Ramos (cell line): Measurements from ENCODE around the gene RFTN1.

Source experiments
- in situ Hi-C: fragments of 300-500 bp; cut with MboI; formaldehyde crosslinking; loops from one replicate; pipeline ENCODE4 v1.14.3; 2022; ENCODE audit warnings: low sequenced_read_pairs; ENCODE audit not compliant: unreplicated experiment

The RFTN1 gene

DNA sequence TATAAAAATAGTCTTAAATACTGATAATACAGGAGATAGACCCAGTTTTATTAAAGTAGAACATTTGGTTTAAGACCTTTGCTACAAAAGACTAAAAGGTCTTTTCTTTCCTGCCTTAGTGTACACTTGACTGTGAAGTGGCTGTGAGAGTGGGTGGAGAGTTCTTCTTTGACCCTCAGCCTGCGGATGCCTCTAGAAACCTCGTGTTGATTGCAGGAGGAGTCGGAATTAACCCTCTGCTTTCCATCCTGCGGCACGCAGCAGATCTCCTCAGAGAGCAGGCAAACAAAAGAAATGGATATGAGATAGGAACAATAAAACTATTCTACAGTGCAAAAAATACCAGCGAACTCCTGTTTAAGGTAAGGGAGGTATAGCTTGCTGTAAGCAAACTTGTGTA, 212.0 kb downstream of the RFTN1 start:
- in situ Hi-C loops = no loop called here

DNA sequence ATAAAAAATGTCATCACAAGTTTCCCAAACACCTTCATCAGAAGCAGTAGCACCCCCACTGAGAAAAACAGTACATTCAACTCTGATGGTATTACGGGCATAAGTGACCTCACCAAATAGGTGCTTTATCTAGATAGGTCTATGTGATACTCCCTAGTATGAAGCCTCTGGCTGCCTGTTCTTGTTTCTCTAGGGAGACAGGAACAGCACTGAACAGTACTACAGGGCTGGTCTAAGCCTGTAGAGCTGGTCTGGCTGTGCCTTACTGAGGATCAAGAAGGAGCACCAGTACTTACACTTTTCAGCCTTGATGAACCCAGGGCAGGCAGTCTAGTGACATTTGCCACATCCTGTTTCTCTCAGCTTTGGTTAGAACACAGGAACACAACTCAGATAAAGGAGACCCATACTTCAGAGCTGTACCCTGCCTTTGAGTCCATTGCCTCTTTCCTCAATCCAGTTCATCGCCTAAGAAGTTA, 212.6 kb downstream of the RFTN1 start:
- in situ Hi-C loops = no loop called here

DNA sequence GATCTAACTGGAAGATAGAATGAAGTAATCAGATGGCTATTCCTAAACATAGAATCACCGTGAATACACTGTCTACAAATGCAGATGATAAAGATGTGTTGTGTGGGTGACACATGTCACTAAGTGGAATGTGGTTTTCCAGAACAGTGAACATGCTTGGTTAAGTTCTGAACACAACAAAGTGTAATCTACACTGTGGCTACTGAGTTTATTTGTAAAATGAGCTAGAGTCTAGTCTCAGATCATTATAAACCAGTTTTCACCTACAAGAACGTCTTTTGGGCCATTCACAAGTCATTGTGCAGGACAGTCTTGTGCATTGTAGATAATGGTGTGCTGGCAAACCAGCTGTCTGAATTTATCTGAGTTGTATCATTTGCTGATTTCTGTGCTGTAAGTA, 213.2 kb downstream of the RFTN1 start:
- in situ Hi-C loops = no loop called here

DNA sequence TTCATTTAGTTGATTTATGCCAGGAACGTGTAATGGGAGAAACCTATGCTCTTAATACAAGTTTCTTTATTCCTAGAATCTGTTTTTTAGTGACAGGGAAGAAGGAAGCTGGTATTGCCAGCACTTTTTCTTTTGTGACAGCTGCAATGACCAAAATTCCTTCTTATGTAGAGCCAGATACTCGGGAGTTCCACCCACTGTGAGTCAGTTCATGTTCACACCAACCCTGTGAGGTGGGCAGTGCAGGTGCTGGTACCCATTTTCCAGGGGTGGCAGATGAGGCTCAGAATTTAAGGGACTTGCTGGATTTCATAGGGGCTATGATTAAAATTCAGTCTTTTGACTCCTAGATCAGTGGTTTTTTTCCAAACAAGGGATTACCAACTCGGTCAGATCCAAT, 213.8 kb downstream of the RFTN1 start:
- in situ Hi-C loops = loop anchor here (25.0 kb wide), 2 partner anchors 888 to 1113 kb away; no protein-coding TSS in a partner anchor

DNA sequence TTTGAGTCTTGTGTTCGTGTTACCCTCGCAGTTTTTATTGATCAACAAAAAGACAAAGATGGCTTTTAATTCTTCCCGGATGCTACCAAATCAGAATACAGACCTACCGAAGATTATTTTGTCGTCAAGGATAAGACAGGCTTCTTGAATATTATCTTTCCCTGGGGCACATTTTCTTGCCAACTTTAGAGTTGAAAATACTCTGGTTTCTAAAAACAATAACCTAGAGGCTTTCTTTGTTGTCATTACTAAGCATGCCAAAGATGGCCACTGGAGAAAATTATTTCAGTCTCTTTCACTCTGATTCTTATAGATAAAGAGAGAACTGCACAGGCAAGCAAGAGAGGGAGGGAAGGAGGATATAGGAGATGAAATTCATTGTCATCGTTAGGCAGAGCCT, 214.6 kb downstream of the RFTN1 start:
- in situ Hi-C loops = loop anchor here (25.0 kb wide), 2 partner anchors 888 to 1113 kb away; no protein-coding TSS in a partner anchor

DNA sequence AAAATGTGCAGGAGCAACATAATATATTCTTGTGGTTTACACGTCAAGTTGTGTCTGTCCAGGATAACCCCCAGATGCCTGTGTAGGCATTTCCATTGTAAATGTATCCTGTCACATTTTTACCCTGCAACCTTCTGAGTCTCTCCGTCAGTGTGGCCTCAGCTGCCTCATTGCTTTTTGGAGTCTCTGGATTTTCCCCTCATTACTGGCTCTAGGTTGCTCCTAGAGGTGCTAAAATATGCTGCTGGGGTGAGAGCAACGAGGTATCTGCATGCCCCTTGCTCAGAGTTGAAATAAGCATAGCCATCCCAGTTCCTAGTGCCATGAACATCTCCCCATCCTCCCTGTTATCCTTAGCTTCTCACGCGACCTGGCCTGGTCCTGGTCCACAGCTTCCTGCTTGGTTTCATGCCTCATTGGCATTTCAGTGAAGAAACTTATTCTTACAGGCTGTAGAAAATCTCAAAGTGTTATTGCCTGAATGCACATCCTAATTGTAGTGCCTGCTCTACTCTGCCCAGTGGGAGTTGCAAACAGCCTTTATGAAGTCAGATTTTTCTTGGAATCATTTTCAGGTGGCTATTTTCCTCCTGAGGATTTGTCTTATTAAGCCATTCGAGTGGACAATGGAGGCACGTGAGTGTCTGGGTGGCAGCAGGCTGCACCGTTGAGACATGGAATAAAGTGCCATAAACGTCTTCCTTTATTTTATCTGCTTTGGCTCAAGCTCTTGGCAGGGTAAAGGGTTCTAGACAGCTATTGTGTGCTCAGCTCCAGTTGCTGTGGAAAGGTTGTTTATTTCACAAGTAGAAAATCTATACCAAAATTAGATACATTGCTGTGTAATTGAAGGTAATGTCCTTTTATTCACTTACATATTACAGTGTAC, 215.3 kb downstream of the RFTN1 start:
- in situ Hi-C loops = loop anchor here (25.0 kb wide), 2 partner anchors 889 to 1114 kb away; no protein-coding TSS in a partner anchor

GRCh38 chr3:16295298-16295890, 218.1 kb downstream of the RFTN1 start:
- in situ Hi-C loops = loop anchor here (25.0 kb wide), 2 partner anchors 892 to 1117 kb away; no protein-coding TSS in a partner anchor

DNA sequence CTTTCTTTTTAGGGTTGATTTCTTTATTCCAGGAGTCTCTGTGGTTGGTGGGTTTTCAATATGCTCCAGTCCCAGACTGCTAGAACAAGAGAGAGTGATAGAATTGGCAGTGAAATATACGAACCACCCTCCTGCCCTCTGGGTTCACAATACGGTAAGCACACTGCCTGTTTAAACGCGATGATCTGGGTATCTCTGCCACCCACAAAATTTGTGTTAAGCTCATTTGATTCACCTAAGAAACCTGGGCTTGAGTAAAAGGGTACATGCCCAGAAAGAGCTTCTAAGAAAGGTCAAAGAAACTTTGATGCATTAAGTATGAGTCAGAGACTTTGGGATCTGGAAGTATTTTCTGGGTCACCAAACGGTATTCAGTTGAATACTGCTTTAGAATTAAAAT, 218.7 kb downstream of the RFTN1 start:
- in situ Hi-C loops = loop anchor here (25.0 kb wide), 2 partner anchors 892 to 1117 kb away; no protein-coding TSS in a partner anchor

GRCh38 chr3:16290827-16291196, 222.7 kb downstream of the RFTN1 start:
- in situ Hi-C loops = loop anchor here (25.0 kb wide), 2 partner anchors 896 to 1121 kb away; no protein-coding TSS in a partner anchor

DNA sequence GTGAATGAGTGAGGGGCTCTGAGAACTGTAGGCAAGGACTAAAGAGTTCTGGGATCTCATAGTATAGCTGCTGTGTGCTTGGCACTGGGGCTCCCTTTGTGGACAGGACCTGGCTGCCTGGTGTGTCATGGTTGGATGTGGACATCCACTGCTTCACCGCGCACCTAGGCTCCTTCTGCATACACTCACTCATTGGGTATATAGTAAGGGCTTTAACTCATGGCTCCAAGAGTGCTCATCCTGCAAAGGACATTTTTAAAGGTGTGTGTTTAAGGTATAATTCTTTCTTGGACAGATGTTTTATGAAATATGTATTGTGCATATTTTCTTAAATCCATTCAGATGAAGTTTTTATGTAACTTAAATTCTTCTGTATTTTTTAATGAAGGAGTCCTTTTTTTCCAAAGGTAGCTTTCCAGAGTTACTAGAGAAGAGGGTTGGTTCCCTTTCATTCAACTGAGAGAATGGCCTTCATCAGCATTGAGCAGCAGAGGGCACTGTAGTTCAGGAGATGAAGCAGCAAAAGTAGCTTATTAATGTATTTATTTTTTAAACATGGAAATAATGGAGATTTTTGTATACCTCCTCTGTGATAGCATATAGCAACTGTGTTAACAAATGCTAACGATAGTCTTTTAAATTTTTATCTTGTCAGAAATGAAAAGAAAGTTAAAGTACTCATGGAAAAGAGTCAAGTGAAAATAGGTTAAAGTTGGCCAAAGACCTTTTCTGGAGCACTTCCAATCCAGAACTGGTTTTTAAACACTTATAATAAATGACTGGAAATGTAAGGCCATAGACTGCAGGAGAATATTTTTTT, 223.3 kb downstream of the RFTN1 start:
- in situ Hi-C loops = loop anchor here (25.0 kb wide), 2 partner anchors 897 to 1122 kb away; no protein-coding TSS in a partner anchor

- in situ Hi-C loops = loop anchor here (5.0 to 25.0 kb wide), 3 partner anchors 263 to 1123 kb away; no protein-coding TSS in a partner anchor
Measured at GRCh38 chr3:16289144-16289889, 224.2 kb downstream of the RFTN1 start.

- in situ Hi-C loops = loop anchor here (5.0 to 25.0 kb wide), 3 partner anchors 264 to 1124 kb away; no protein-coding TSS in a partner anchor
Measured at GRCh38 chr3:16288664-16289063, 224.8 kb downstream of the RFTN1 start.

- in situ Hi-C loops = loop anchor here (5.0 to 25.0 kb wide), 3 partner anchors 265 to 1125 kb away; no protein-coding TSS in a partner anchor
Measured at GRCh38 chr3:16286751-16287543, 226.6 kb downstream of the RFTN1 start.

- in situ Hi-C loops = loop anchor here (5.0 to 25.0 kb wide), 3 partner anchors 266 to 1126 kb away; no protein-coding TSS in a partner anchor
Measured at GRCh38 chr3:16286161-16286560, 227.3 kb downstream of the RFTN1 start.

GRCh38 chr3:16284633-16285032, 228.9 kb downstream of the RFTN1 start:
- in situ Hi-C loops = loop anchor here (5.0 to 25.0 kb wide), 3 partner anchors 268 to 1128 kb away; no protein-coding TSS in a partner anchor

DNA sequence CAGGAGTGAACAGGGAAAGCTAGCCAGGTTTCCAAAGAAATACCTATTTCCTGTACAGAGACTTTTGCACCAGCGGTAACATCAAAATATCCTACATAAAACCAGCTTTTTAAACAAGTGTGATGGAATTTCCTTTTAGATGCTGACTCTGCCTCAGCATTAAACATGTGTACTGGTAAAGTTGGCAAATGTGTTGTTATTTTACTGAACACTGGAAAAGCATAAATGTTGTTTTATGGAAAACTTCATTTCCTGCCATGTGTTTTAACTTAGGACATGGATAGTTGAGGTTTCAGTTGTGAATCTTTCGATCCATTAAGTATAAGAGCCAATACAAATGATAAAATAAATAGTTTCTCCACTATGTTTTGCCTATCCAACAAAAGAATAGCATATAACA, 232.8 kb downstream of the RFTN1 start:
- in situ Hi-C loops = loop anchor here (25.0 kb wide), 2 partner anchors 907 to 1132 kb away; no protein-coding TSS in a partner anchor

GRCh38 chr3:16279010-16279801, 234.3 kb downstream of the RFTN1 start:
- in situ Hi-C loops = loop anchor here (25.0 kb wide), 2 partner anchors 908 to 1133 kb away; no protein-coding TSS in a partner anchor
